Esophagus squamous epithelium (tissue), 5 donors: ENCODE measurements around the gene PTPRT. TPM values are rescaled to one million over a fixed set of nuclear protein-coding genes. Genes with fewer than 3 reads are reported as not detected.

Experiments
- DNase-seq: peaks from one replicate; lab custom pipeline; 2025; lab: John Stamatoyannopoulos, UW
- H3K27ac ChIP-seq, 4 donors: fragments of 200-600 bp; sonication (generic); one replicate each; pipeline ENCODE4 v1.5.1; 2016 to 2019; ENCODE audit warnings: mild to moderate bottlenecking in 1 of 4
- H3K27me3 ChIP-seq, 4 donors: fragments of 200-600 bp; sonication (generic); 1 replicate in 3 of 4; 2 replicates in 1 of 4; pipeline versions ENCODE4 v1.5.1 to v1.6.0; 2017 to 2021; ENCODE audit warnings: antibody characterized with exemption in 1 of 4
- H3K36me3 ChIP-seq, 3 donors: fragments of 200-600 bp; sonication (generic); one replicate each; pipeline ENCODE4 v1.5.1; 2016 to 2019
- H3K4me1 ChIP-seq, 3 donors: fragments of 200-600 bp; sonication (generic); one replicate each; pipeline ENCODE4 v1.5.1; 2017 to 2019
- H3K4me3 ChIP-seq, 4 donors: fragments of 200-600 bp; sonication (generic); 1 replicate in 3 of 4; 2 replicates in 1 of 4; pipeline ENCODE4 v1.5.1; 2016 to 2019; ENCODE audit warnings: mild to moderate bottlenecking in 2 of 4, moderate library complexity in 1 of 4
- H3K9me3 ChIP-seq, 3 donors: fragments of 200-600 bp; sonication (generic); one replicate each; pipeline ENCODE4 v1.5.1; 2016 to 2019
- CTCF ChIP-seq, 6 experiments: fragments of 450-650 bp in 4 of 6; fragments of 200-600 bp in 2 of 6; sonication (generic) in 2 of 6; IDR thresholded peaks; one replicate each; pipeline ENCODE4 v1.5.1; 2016 to 2019; ENCODE audit warnings: antibody characterized with exemption in 6 of 6, mild to moderate bottlenecking in 4 of 6, moderate library complexity in 4 of 6
- POLR2A ChIP-seq, 4 donors: fragments of 450-650 bp; IDR thresholded peaks; one replicate each; pipeline ENCODE4 v1.6.1; 2017; ENCODE audit warnings: antibody characterized with exemption in 4 of 4, mild to moderate bottlenecking in 4 of 4, moderate library complexity in 3 of 4
- WGBS, 2 donors: methylation state at CpG; one replicate each; pipeline ENCODE4 v1.1.5; 2018; 5-methylcytosine and 5-hydroxymethylcytosine counted together
- intact Hi-C: fragments of 100-400 bp; cut with DNase I; formaldehyde crosslinking; loops from one replicate; pipeline ENCODE4 v1.15.0; 2022
- total RNA-seq, 4 donors: library from RNA; depleted of rRNA; stranded (reverse); fragments of >200 nt; gene quantifications; one replicate each; pipeline ENCODE4 v1.1.0, GENCODE V29; 2016
- donor health status: DM: yes; HTN: yes; CAD: no.

PTPRT gene
- total RNA-seq, 4 donors from 2014 or later, result under 0.01 to 0.06 TPM; not detected in 2

DNA sequence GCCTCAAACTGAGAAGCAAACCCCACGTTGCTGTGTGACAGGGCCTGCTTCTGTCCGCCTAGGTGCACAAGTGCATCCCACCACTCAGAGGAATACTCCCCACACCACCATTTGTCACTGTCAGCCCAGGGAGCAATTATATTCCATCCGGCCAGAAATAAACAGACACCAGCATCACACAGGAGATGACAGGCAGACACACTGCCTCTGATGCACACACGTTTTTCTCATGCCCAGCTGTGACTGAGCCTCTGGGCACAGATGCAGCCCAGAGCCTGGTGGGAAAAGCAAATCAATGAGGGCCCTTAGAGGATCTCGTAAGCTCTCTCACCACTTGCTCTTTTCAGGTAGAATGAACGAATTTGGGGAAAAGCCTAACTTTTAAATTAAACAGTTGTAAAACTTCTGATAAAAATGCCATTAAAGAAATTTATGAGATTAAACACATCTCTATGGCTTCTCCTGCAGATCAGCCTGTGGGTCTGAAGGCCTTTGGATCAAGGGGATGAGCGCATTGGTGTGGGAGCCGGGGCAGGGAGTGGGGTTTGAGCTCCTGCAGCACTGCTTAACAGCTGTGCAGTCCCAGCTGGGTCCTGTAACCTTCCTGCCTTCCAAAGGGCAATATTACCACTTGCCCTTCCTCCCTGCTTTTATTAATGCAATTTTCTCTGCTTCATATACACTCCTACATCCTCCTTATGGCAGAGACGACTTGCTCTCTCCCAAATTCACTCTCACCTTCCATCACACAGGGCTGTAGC is 624.3 kb downstream of the PTPRT start:
- 48 to 52% methylated on average over 7 to 9 of the region's 9 CpGs for WGBS, 2 donors
- no peak overlapping the region for H3K4me3 ChIP-seq
- DNase-seq, result no peak
- intact Hi-C loops, result no loop called here
- H3K4me1 ChIP-seq, result no peaks in the 10 kb centered on the region
- no peaks in the 10 kb centered on the region for H3K36me3 ChIP-seq
- no peak overlapping the region for H3K27ac ChIP-seq
- TF ChIP-seq POLR2A (IDR thresholded peaks at IDR 0.05), result no peak
- TF ChIP-seq CTCF (IDR thresholded peaks at IDR 0.05), result no peak
- no peaks in the 10 kb centered on the region for H3K9me3 ChIP-seq
- H3K27me3 ChIP-seq, result no peaks in the 10 kb centered on the region

- no peak for DNase-seq
- H3K36me3 ChIP-seq, result no peaks in the 10 kb centered on the region
- no peaks in the 10 kb centered on the region for H3K9me3 ChIP-seq
- no peaks in the 10 kb centered on the region for H3K27me3 ChIP-seq
- TF ChIP-seq CTCF (IDR thresholded peaks at IDR 0.05) (no peak), POLR2A (IDR thresholded peaks at IDR 0.05) (no peak)
- no peaks in the 10 kb centered on the region for H3K4me1 ChIP-seq
- no peak overlapping the region for H3K4me3 ChIP-seq
- intact Hi-C loops, result no loop called here
- no peak overlapping the region for H3K27ac ChIP-seq
- WGBS, 2 donors, result 69 to 75% methylated on average over 3 of the region's 4 CpGs
These were observed 630.0 kb downstream of the PTPRT start for GRCh38 chr20:42559665-42560064.

GRCh38 chr20:42556575-42556974 is 633.1 kb downstream of the PTPRT start:
- no peaks in the 10 kb centered on the region for H3K36me3 ChIP-seq
- no peak for TF ChIP-seq POLR2A (IDR thresholded peaks at IDR 0.05)
- TF ChIP-seq CTCF (IDR thresholded peaks at IDR 0.05), result no peak
- no peak overlapping the region for H3K27ac ChIP-seq
- H3K9me3 ChIP-seq, result no peaks in the 10 kb centered on the region
- no peak for DNase-seq
- 53 to 82% methylated on average over 2 of the region's 2 CpGs for WGBS, 2 donors
- no peaks in the 10 kb centered on the region for H3K4me1 ChIP-seq
- intact Hi-C loops, result no loop called here
- no peak overlapping the region for H3K4me3 ChIP-seq
- no peaks in the 10 kb centered on the region for H3K27me3 ChIP-seq

- no peak for TF ChIP-seq CTCF (IDR thresholded peaks at IDR 0.05)
- intact Hi-C loops, result no loop called here
These were observed 636.3 kb downstream of the PTPRT start for GRCh38 chr20:42553374-42553773.

DNA sequence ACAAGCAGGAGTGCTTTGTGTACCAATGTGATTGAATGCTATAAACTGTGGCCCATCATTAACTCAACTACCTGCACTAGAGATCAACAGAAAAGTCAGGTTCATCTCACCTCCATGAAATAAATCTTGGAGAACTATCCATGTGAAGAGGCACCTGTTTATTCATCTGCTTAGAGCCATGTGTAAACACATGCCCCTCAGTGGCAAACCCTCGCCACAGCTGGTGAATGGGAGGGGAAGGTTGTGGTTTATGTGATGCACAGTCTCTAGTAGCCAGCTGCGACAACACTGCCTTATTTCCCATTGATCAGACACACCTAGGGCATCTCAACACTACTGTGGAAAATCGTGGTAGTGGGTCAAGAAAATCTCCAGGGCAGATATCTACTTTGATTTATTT is 640.2 kb downstream of the PTPRT start:
- H3K27me3 ChIP-seq, result no peaks in the 10 kb centered on the region
- TF ChIP-seq CTCF (IDR thresholded peaks at IDR 0.05), result no peak
- no peak for TF ChIP-seq POLR2A (IDR thresholded peaks at IDR 0.05)
- no peak for DNase-seq
- H3K4me1 ChIP-seq, result no peaks in the 10 kb centered on the region
- no peaks in the 10 kb centered on the region for H3K9me3 ChIP-seq
- no peak overlapping the region for H3K27ac ChIP-seq
- H3K4me3 ChIP-seq, result no peak overlapping the region
- intact Hi-C loops, result no loop called here
- no peaks in the 10 kb centered on the region for H3K36me3 ChIP-seq
- WGBS, 2 donors, result 48 to 49% methylated on average over 3 of the region's 3 CpGs

More at GRCh38 chr20:42553374-42553773, 636.3 kb downstream of the PTPRT start:
- Histone ChIP-seq H3K27ac (no peak overlapping the region), H3K9me3 (no peaks in the 10 kb centered on the region), H3K4me3 (no peak overlapping the region), H3K27me3 (no peaks in the 10 kb centered on the region), H3K36me3 (no peaks in the 10 kb centered on the region), H3K4me1 (no peaks in the 10 kb centered on the region)
- 7 to 33% methylated on average over 1 to 2 of the region's 2 CpGs for WGBS, 2 donors
- no peak for DNase-seq
